Activated CD8-positive, alpha-beta T cell treated with anti-CD3 and anti-CD28 coated beads, Interleukin-2, amount 10 ng/mL, durations not matched to agents 7 days and 5 days (primary cell): Measurements from ENCODE around the gene DPH6. TPM values are rescaled to one million over a fixed set of nuclear protein-coding genes. Genes with fewer than 3 reads are reported as not detected.

Experiments
- ATAC-seq: fragments of 150-1000 bp; cut with Tn5 transposase; one replicate; pipeline ENCODE4 v1.10.0; 2021; ENCODE audit warnings: moderate library complexity
- CTCF ChIA-PET: fragments of 350-600 bp; sonication (Branson Sonifier 250); formaldehyde crosslinking; loops from one replicate; lab custom pipeline; 2021; ENCODE audit warnings: antibody characterized with exemption; lab: Charles Lee
- POLR2A ChIA-PET: fragments of 350-600 bp; sonication (Branson Sonifier 250); formaldehyde crosslinking; loops from one replicate; lab custom pipeline; 2021; ENCODE audit warnings: antibody characterized with exemption; lab: Charles Lee
- DNase-seq: peaks from one replicate; pipeline ENCODE4 v3.0.0-alpha.2; 2020
- H3K27ac Mint-ChIP-seq: one replicate; pipeline ENCODE4 v1.8.0; 2021; ENCODE audit warnings: mild to moderate bottlenecking, mixed read lengths
- H3K27me3 Mint-ChIP-seq: one replicate; pipeline ENCODE4 v1.8.0; 2021; ENCODE audit warnings: low read depth, mixed read lengths
- H3K36me3 Mint-ChIP-seq: one replicate; pipeline ENCODE4 v1.8.0; 2021; ENCODE audit warnings: low read depth, mixed read lengths
- H3K4me1 Mint-ChIP-seq: one replicate; pipeline ENCODE4 v1.8.0; 2021; ENCODE audit warnings: low read depth, mixed read lengths
- H3K4me3 Mint-ChIP-seq: one replicate; pipeline ENCODE4 v1.8.0; 2021; ENCODE audit warnings: mild to moderate bottlenecking, mixed read lengths
- H3K9me3 Mint-ChIP-seq: one replicate; pipeline ENCODE4 v1.8.0; 2022; ENCODE audit warnings: mixed read lengths; ENCODE audit not compliant: insufficient read depth
- total RNA-seq, 2 experiments: library from RNA; stranded (reverse); gene quantifications; one replicate each; pipeline ENCODE4 v1.2.3, GENCODE V29; 2021

DPH6 gene
- total RNA-seq, 2 experiments from 2014 or later = 10.0 to 10.1 TPM

DNA sequence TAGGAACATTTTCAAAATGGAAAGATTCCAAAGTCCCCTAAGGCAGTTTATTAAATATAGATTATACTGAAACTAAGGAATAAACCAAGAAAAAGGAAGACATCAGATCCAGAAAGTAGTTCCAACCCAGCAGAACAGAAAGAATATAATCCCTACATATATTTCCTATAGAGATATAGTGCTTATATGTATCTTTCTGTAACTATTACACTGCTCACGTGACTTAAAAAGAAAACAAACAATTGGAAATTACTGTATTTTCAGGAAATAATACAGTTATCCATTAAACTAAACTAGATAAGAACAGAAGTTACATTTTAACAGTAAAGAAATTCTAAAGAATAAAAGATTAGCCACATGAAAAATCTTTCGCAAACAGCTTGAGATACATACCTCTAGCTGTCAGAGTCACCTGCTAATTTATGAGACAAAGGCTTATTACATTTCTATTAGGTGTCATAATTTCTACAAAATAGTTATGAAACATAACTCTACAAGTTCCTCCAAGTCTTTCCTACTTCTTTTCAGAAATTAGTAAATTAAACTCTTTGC lies 10.5 kb downstream of the DPH6 start:
- Mint-ChIP-seq H3K36me3 (peaks cover 5% of the 10 kb centered on the region), H3K4me1 (no peaks in the 10 kb centered on the region), H3K27ac (no peak overlapping the region), H3K27me3 (no peaks in the 10 kb centered on the region), H3K9me3 (no peaks in the 10 kb centered on the region), H3K4me3 (no peak overlapping the region)
- ATAC-seq (no peak), DNase-seq (no peak)
- CTCF ChIA-PET = no interaction called here
- POLR2A ChIA-PET = no interaction called here

DNA sequence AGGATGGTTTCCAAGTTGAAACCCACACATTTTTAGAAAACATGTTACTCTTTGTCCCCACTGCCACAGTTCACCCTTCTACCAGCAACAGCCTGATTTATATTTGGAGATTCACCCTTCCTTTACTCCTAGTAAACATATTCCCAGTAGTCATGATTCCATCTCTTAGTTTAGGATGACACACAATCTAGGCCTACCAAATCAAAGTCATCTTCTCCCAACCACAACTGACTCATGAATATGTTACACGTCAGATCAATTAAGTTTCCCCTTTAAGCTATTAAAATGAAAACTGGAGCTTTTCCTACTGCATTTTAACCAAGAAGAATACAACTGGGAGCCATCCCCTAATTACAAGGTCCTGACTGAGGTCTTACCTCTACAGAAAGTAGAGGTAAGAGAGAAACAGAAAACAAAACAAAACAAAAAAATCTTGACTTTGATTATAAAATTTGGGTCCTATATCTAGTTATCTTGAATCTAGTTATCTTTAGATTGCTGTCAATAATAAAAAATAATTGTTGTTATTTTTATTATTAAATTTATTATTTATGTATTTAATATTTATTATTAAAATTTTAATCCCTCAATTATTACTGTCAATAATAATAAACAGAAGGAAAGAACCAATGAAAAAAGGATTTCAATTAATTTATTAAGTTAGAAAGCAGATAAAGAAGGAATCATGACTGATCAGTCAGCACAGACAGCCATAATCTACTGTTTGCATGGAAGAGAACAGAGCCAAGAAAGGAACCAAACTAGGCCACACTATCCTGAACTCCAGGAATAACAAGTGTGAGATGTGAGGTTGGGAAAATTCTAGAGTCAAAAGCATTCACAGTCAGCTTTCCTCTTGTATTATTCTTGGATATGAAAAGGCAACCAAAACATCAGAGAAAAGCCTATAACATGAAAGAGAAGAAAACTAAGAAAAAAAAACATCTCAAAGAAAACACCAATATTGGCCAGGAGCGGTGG lies 12.5 kb downstream of the DPH6 start:
- POLR2A ChIA-PET = no interaction called here

DNA sequence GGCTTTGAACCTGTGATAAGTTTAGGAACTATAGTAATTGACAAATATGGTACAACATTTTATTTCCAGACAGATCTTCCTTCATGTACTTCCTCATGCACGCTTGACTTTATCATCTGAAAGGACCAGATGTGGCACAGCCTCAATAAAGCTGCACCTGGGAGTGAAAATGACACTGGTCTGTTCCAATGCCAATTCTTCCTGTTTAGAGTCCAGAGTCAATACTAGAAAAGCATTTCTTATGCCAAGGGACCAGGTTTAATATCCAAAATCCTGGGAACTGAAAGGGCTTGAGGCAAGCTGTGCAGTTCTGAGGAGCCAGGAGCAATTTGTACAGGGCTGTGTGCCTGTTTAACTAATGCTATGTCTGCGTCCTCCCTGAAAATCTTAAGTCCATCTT lies 15.3 kb downstream of the DPH6 start:
- no peaks in the 10 kb centered on the region for H3K4me1 Mint-ChIP-seq
- no peaks in the 10 kb centered on the region for H3K27me3 Mint-ChIP-seq
- no peak for DNase-seq
- POLR2A ChIA-PET = no interaction called here
- ATAC-seq = no peak
- H3K36me3 Mint-ChIP-seq = peaks cover 13% of the 10 kb centered on the region
- CTCF ChIA-PET = no interaction called here
- no peak overlapping the region for H3K27ac Mint-ChIP-seq
- peaks cover 7% of the 10 kb centered on the region for H3K9me3 Mint-ChIP-seq
- H3K4me3 Mint-ChIP-seq = no peak overlapping the region

More for the DNA sequence above, 12.5 kb downstream of the DPH6 start:
- CTCF ChIA-PET = no interaction called here
- H3K9me3 Mint-ChIP-seq = peaks cover 7% of the 10 kb centered on the region
- DNase-seq (no peak), ATAC-seq (no peak)
- H3K27ac Mint-ChIP-seq = no peak overlapping the region
- H3K27me3 Mint-ChIP-seq = no peaks in the 10 kb centered on the region
- H3K4me1 Mint-ChIP-seq = no peaks in the 10 kb centered on the region
- no peak overlapping the region for H3K4me3 Mint-ChIP-seq
- H3K36me3 Mint-ChIP-seq = peaks cover 13% of the 10 kb centered on the region

DNA sequence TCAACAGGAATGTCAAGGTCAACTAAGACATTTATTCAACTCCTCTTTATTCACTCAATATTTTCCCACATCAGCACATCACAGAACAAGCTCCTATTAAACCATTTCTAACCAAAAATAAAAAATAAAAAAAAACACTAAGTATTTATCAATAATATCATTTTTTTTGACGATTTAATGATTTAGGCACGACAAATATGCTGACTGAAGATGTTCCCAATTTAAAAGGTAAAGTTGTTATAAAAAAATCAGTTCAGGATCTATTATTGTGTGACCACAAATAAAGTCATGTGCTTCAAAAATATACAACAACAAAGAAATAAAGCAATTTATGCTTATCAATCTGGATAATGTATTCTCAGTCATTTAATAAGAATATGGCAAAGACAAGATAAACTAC lies 16.2 kb downstream of the DPH6 start:
- Mint-ChIP-seq H3K9me3 (peaks cover 7% of the 10 kb centered on the region), H3K4me3 (no peak overlapping the region), H3K36me3 (peaks cover 13% of the 10 kb centered on the region), H3K27me3 (no peaks in the 10 kb centered on the region), H3K4me1 (no peaks in the 10 kb centered on the region), H3K27ac (no peak overlapping the region)
- ChIA-PET CTCF (no interaction called here), POLR2A (no interaction called here)
- DNase-seq (no peak), ATAC-seq (no peak)

DNA sequence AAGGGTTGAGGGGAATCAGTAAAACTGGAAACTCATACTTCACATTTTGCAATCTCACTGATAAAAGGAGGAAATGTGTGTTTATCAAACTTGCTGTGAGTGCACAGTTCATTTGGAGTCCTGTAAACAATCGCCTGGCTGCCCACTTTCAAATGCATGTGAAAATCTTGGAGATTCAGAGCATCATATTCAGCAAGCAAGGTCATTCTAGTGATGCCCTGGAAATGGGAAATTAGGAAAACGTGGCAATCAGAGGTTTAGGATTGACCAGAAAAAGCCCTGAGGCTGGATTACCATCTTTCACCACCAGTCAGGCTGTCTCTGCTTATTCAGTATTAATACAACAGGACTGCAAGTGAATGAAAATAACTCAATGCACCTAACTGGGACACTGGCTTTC lies 23.9 kb downstream of the DPH6 start:
- H3K4me3 Mint-ChIP-seq = no peak overlapping the region
- no peak overlapping the region for H3K27ac Mint-ChIP-seq
- H3K9me3 Mint-ChIP-seq = no peaks in the 10 kb centered on the region
- H3K36me3 Mint-ChIP-seq = no peaks in the 10 kb centered on the region
- CTCF ChIA-PET = no interaction called here
- no peaks in the 10 kb centered on the region for H3K4me1 Mint-ChIP-seq
- ATAC-seq = no peak
- POLR2A ChIA-PET = no interaction called here
- no peak for DNase-seq
- H3K27me3 Mint-ChIP-seq = no peaks in the 10 kb centered on the region

DNA sequence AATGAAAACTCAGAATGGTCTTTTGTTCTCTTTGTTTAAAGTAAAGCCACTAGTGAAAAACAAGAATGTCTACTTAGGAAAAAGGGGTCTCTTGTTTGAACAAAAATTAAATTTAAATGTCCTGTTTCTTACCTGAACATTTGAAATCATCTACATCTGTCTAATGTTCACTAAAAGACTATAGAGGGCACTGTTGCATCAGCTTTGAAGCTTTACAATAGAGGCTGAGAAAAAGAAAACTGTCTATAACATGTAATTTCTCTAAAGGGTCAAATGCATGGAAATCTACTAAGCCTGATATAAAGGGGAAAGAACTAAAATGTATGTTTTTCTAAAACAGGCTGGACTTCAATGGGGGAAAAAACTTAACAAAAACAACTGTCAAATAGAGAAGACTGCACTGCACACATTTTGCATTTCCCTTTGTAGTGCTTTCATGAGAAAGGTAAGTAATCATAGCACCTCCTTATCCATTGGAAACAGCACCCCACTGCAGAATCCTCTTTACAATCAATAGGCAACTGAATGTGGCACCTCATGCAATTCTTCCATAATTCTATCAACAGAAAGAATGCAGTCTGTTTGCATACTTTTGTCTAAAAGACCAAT lies 26.3 kb downstream of the DPH6 start:
- DNase-seq (no peak), ATAC-seq (no peak)
- no peaks in the 10 kb centered on the region for H3K27me3 Mint-ChIP-seq
- no peak overlapping the region for H3K4me3 Mint-ChIP-seq
- no peaks in the 10 kb centered on the region for H3K4me1 Mint-ChIP-seq
- H3K36me3 Mint-ChIP-seq = no peaks in the 10 kb centered on the region
- no peak overlapping the region for H3K27ac Mint-ChIP-seq
- ChIA-PET POLR2A (no interaction called here), CTCF (no interaction called here)
- no peaks in the 10 kb centered on the region for H3K9me3 Mint-ChIP-seq

DNA sequence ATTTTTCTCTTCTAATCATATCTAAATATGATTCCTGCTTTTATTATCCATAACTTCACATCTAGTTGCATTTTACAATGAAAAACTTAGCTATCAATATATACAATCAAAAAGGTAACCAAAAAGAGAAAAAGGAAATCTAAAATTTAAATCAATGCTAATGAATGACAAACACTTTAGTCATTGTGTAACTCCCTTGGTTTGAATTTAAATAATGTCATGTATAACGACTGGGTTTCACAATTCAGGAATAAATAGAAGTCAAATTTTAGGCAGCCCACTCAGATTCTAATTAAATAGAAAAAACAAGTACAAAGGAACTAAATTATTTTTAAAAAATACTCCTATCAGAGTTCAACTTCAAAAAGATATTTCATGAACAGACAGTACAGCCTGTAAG lies 26.9 kb downstream of the DPH6 start:
- Mint-ChIP-seq H3K4me1 (no peaks in the 10 kb centered on the region), H3K27me3 (no peaks in the 10 kb centered on the region), H3K27ac (no peak overlapping the region), H3K4me3 (no peak overlapping the region), H3K36me3 (no peaks in the 10 kb centered on the region), H3K9me3 (no peaks in the 10 kb centered on the region)
- ATAC-seq = no peak
- ChIA-PET POLR2A (no interaction called here), CTCF (interaction anchor here (0.7 kb wide), 1 partner anchor 9 kb away, joined by 3 read pairs; no protein-coding TSS in a partner anchor)
- no peak for DNase-seq

DNA sequence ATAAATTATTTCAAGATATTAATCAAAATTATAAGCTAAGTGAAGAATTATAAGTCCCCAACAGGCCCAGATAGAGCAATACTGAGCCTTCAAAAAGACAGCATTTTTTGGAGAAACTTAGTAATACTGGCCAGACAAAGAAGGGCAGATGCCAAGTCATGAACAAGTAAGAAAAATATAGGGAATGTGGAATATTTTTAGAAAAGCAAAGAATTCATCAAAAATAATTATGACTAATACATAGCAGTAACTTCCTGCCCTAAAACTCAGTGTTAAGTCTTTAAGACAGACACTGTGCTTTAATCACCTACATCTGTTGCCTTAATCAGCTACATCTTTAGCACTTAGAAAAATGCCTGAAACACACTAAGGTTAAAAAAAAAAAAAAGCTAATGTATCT lies 31.2 kb downstream of the DPH6 start:
- ATAC-seq (no peak), DNase-seq (no peak)
- ChIA-PET POLR2A (no interaction called here), CTCF (no interaction called here)
- no peaks in the 10 kb centered on the region for H3K36me3 Mint-ChIP-seq
- H3K9me3 Mint-ChIP-seq = no peaks in the 10 kb centered on the region
- no peak overlapping the region for H3K27ac Mint-ChIP-seq
- no peaks in the 10 kb centered on the region for H3K27me3 Mint-ChIP-seq
- no peak overlapping the region for H3K4me3 Mint-ChIP-seq
- H3K4me1 Mint-ChIP-seq = no peaks in the 10 kb centered on the region

DNA sequence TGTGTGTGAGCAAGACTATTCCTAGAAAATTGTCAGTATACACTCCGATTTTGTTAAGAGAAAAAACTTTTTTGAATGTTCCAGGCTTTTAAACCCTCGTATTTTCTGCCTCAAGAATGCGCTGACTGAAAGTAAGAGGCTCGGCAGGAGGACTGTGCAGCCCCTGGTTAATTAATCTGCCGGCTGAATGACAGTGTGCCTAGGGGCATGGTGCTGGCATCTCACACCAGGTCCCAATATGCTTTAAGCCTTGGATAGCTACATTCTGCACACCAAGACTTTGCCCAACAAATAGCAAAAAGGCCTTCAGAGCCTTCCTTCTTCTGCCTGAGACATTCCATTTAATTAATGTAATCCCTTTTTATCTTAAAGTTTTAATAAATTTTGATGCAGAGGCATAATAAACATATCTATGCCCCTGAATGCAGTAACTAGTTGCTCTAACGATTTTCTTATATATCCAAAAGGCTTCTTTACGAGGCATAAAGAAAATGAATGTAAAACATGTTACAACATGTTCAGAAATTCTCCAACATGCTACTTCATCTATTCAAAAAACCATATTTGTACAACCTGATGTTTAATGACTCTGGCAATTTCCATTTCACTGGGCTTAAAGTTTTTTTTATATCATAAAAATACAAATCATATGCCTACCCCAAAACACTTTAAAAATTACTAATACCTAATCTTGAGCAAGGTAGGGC lies 37.9 kb downstream of the DPH6 start:
- no peak overlapping the region for H3K4me3 Mint-ChIP-seq
- H3K9me3 Mint-ChIP-seq = no peaks in the 10 kb centered on the region
- POLR2A ChIA-PET = no interaction called here
- no peaks in the 10 kb centered on the region for H3K27me3 Mint-ChIP-seq
- H3K36me3 Mint-ChIP-seq = no peaks in the 10 kb centered on the region
- H3K27ac Mint-ChIP-seq = no peak overlapping the region
- CTCF ChIA-PET = no interaction called here
- ATAC-seq (no peak), DNase-seq (no peak)
- no peaks in the 10 kb centered on the region for H3K4me1 Mint-ChIP-seq

DNA sequence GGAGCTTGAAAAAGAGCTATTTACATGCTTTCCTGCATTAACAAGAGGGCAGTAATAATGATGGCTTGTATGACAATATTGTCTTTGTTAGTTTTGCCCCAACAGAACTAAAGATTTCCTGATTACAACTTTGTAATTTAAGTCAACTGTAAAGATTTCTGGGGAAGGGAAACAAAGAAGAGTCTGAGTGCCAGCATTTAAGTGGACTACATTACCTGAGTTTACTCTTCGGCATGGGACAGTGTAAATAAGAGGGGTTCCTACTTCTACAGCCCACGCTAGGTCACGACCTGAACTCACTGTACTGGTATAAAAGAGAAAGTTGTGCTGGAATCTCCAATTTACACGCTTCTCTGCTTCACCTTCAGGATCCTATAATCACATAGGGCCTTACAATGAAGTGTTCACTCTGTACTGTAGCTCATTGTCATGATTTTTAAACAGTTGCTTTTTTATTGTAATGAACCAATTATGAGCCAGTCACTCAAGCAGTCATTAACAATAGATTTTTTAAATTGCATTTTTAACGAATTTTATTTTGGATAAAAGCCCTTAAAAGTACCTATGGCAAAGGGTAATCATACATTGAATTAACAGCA lies 39.6 kb downstream of the DPH6 start:
- H3K4me1 Mint-ChIP-seq = no peaks in the 10 kb centered on the region
- DNase-seq = no peak
- no peaks in the 10 kb centered on the region for H3K36me3 Mint-ChIP-seq
- no peak overlapping the region for H3K4me3 Mint-ChIP-seq
- no peak for ATAC-seq
- H3K27me3 Mint-ChIP-seq = no peaks in the 10 kb centered on the region
- POLR2A ChIA-PET = no interaction called here
- no peak overlapping the region for H3K27ac Mint-ChIP-seq
- CTCF ChIA-PET = interaction anchor here (1.8 kb wide), 1 partner anchor 62 kb away, joined by 4 read pairs; no protein-coding TSS in a partner anchor
- H3K9me3 Mint-ChIP-seq = no peaks in the 10 kb centered on the region

DNA sequence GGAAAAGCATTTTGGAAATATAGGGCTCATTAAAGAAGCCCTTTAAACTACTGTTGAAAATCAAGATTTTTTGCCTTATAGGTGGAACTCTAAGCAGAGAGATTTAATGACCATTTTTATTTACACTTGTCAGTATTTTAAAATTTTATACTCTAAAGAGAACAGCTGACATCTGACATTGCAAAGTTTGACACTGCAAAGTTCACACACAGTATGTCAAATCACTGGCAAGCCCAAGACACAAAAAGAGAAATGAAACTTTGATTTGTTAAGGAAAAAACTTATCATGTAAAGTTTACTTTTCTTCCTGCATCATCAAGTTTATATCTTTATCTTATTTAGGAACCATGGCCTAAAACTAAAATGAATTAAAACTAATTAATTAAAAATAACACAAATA lies 40.2 kb downstream of the DPH6 start:
- POLR2A ChIA-PET = no interaction called here
- H3K27ac Mint-ChIP-seq = no peak overlapping the region
- H3K36me3 Mint-ChIP-seq = no peaks in the 10 kb centered on the region
- H3K4me3 Mint-ChIP-seq = no peak overlapping the region
- ATAC-seq = no peak
- DNase-seq = no peak
- no peaks in the 10 kb centered on the region for H3K4me1 Mint-ChIP-seq
- no peaks in the 10 kb centered on the region for H3K9me3 Mint-ChIP-seq
- CTCF ChIA-PET = interaction anchor here (1.8 kb wide), 1 partner anchor 61 kb away, joined by 4 read pairs; no protein-coding TSS in a partner anchor
- H3K27me3 Mint-ChIP-seq = no peaks in the 10 kb centered on the region
